ENCODE results near the gene IAPP. TPM values are rescaled to one million over a fixed set of nuclear protein-coding genes. Genes with fewer than 3 reads are reported as not detected.

The IAPP gene
- total and polyA plus RNA-seq, 9 of the 15 experiments (the other 6 are each of a cell fraction or from before 2014, with no cell fraction given) = not detected

GRCh38 chr12:21384261-21384660 lies 11.6 kb downstream of the IAPP start:
- H2AFZ ChIP-seq (ENCODE audit: low read depth, low read length) = no peak overlapping the region
- no peaks in the 10 kb centered on the region for H3K9me3 ChIP-seq (replicated peaks; ENCODE audit: control insufficient read depth, insufficient read depth, low read depth, low read length)
- no peaks in the 10 kb centered on the region for H3K9me1 ChIP-seq (ENCODE audit: control insufficient read depth, insufficient read depth, low read length)
- H3K4me2 ChIP-seq (ENCODE audit: insufficient read depth, low read length) = no peak overlapping the region
- ATAC-seq = no peak
- H4K20me1 ChIP-seq (replicated peaks; ENCODE audit: control insufficient read depth, insufficient read depth, low read length) = no peaks in the 10 kb centered on the region
- ChIA-PET POLR2A (interaction anchor here (0.6 kb wide), 1 partner anchor 918 kb away, joined by 3 read pairs; no protein-coding TSS in a partner anchor), CTCF (ENCODE audit: low intra/inter-chr PET ratio) (no interaction called here)
- in situ Hi-C loops (cut with MboI) (no loop called here), intact Hi-C loops (cut with micrococcal nuclease) (no loop called here)
- no peaks in the 10 kb centered on the region for H3K79me2 ChIP-seq (ENCODE audit: control insufficient read depth, insufficient read depth, low read length)
- no peak overlapping the region for H3K4me3 ChIP-seq
- TF ChIP-seq ZNF398 (CRISPR knock-in tag; IDR thresholded peaks at IDR 0.05) (no peak), YY1 (IDR thresholded peaks at IDR 0.05; ENCODE audit: borderline replicate concordance in 1 of 3, control insufficient read depth in 1 of 3, extremely low read depth in 1 of 3, insufficient read depth in 3 of 3, insufficient read length in 1 of 3, insufficient replicate concordance in 2 of 3, low read depth in 1 of 3, low read length in 2 of 3) (no peak), ZNF717 (CRISPR knock-in tag; IDR thresholded peaks at IDR 0.05) (no peak), PBX2 (CRISPR knock-in tag; IDR thresholded peaks at IDR 0.05; ENCODE audit: low read depth) (no peak), PBX2 (tag; conservative IDR thresholded peaks at IDR 0.05; ENCODE audit: low read depth) (no peak), PURB (CRISPR knock-in tag; IDR thresholded peaks at IDR 0.05; ENCODE audit: low read depth) (no peak), ZBTB33 (CRISPR knock-in tag; IDR thresholded peaks at IDR 0.05) (no peak), NFIC (IDR thresholded peaks at IDR 0.05) (no peak), ZNF184 (CRISPR knock-in tag; IDR thresholded peaks at IDR 0.05) (no peak), RAD51 (IDR thresholded peaks at IDR 0.05; ENCODE audit: borderline replicate concordance, low read depth) (no peak)
- H3K4me1 ChIP-seq (replicated peaks in 1 of 2; ENCODE audit: control insufficient read depth in 2 of 2, insufficient read depth in 2 of 2, low read length in 2 of 2) = no peaks in the 10 kb centered on the region; a peak in 1 of 5 replicates
- H3K27me3 ChIP-seq (ENCODE audit: control insufficient read depth in 2 of 2, insufficient read depth in 2 of 2, low read length in 2 of 2) = no peaks in the 10 kb centered on the region
- no peak for FAIRE-seq
- no TSS peak for BruUV-seq (replicated peaks)
- H3K36me3 ChIP-seq (ENCODE audit: control insufficient read depth, insufficient read depth, low read length) = no peaks in the 10 kb centered on the region
- no peak overlapping the region for H3K27ac ChIP-seq (ENCODE audit: extremely low read depth, low read depth, low read length)
- DNase-seq (ENCODE audit: extremely low read depth in 1 of 4, low spot score in 3 of 4) = no peak
- no peak overlapping the region for H3K9ac ChIP-seq (ENCODE audit: insufficient read depth in 1 of 2, low read depth in 2 of 2, low read length in 2 of 2)
- WGBS (ENCODE audit: insufficient coverage, low coverage, missing lambda C conversion rate) = 52% methylated on average over 2 of the region's 2 CpGs
